ENCODE results near the gene KIAA1958. TPM values are rescaled to one million over a fixed set of nuclear protein-coding genes. Genes with fewer than 3 reads are reported as not detected.

KIAA1958 gene
- total RNA-seq, 2 donors from 2014 or later, result 9.0 to 10.6 TPM

- DNase-seq, result no peak
- Histone ChIP-seq H3K36me3 (no peaks in the 10 kb centered on the region), H3K4me1 (no peaks in the 10 kb centered on the region), H3K27me3 (no peaks in the 10 kb centered on the region), H3K27ac (no peak overlapping the region), H3K9ac (ENCODE audit: low read depth in 2 of 2, low read length in 2 of 2) (no peak overlapping the region), H3K9me3 (no peaks in the 10 kb centered on the region), H3K4me3 (no peak overlapping the region)
- intact Hi-C loops (cut with DNase I), result no loop called here
- TF ChIP-seq CTCF (IDR thresholded peaks at IDR 0.05), result no peak
These were observed 73.2 kb downstream of the KIAA1958 start for GRCh38 chr9:112559629-112560413.

- no peaks in the 10 kb centered on the region for H3K36me3 ChIP-seq
- H3K27ac ChIP-seq, result no peak overlapping the region
- no peak overlapping the region for H3K4me3 ChIP-seq
- H3K4me1 ChIP-seq, result no peaks in the 10 kb centered on the region
- H3K9ac ChIP-seq (ENCODE audit: low read depth in 2 of 2, low read length in 2 of 2), result no peak overlapping the region
- H3K9me3 ChIP-seq, result no peaks in the 10 kb centered on the region
- TF ChIP-seq CTCF (IDR thresholded peaks at IDR 0.05), result no peak
- no peak for DNase-seq
- no peaks in the 10 kb centered on the region for H3K27me3 ChIP-seq
- intact Hi-C loops (cut with DNase I), result no loop called here
These were observed 75.8 kb downstream of the KIAA1958 start for GRCh38 chr9:112562235-112562958.

- intact Hi-C loops (cut with DNase I), result no loop called here
- Histone ChIP-seq H3K9ac (ENCODE audit: low read depth in 2 of 2, low read length in 2 of 2) (no peak overlapping the region), H3K27me3 (no peaks in the 10 kb centered on the region)
These were observed 82.6 kb downstream of the KIAA1958 start for GRCh38 chr9:112569186-112569585.

GRCh38 chr9:112570671-112571167, 84.1 kb downstream of the KIAA1958 start:
- H3K27ac ChIP-seq, result no peak overlapping the region
- no peak overlapping the region for H3K4me3 ChIP-seq
- no peak overlapping the region for H3K9ac ChIP-seq (ENCODE audit: low read depth in 2 of 2, low read length in 2 of 2)
- no peak for TF ChIP-seq CTCF (IDR thresholded peaks at IDR 0.05)
- no peaks in the 10 kb centered on the region for H3K27me3 ChIP-seq
- H3K4me1 ChIP-seq, result no peaks in the 10 kb centered on the region
- H3K36me3 ChIP-seq, result no peaks in the 10 kb centered on the region
- intact Hi-C loops (cut with DNase I), result no loop called here
- no peaks in the 10 kb centered on the region for H3K9me3 ChIP-seq
- DNase-seq, result peak; percentile 35

More at GRCh38 chr9:112569186-112569585, 82.6 kb downstream of the KIAA1958 start:
- Histone ChIP-seq H3K4me1 (no peaks in the 10 kb centered on the region), H3K36me3 (no peaks in the 10 kb centered on the region), H3K9me3 (no peaks in the 10 kb centered on the region), H3K27ac (no peak overlapping the region), H3K4me3 (no peak overlapping the region)
- DNase-seq, result no peak
- no peak for TF ChIP-seq CTCF (IDR thresholded peaks at IDR 0.05)

- intact Hi-C loops (cut with DNase I), result no loop called here
- TF ChIP-seq CTCF (IDR thresholded peaks at IDR 0.05), result no peak
- Histone ChIP-seq H3K27ac (no peak overlapping the region), H3K9me3 (no peaks in the 10 kb centered on the region), H3K27me3 (no peaks in the 10 kb centered on the region), H3K36me3 (no peaks in the 10 kb centered on the region), H3K4me3 (no peak overlapping the region), H3K4me1 (no peaks in the 10 kb centered on the region), H3K9ac (ENCODE audit: low read depth in 2 of 2, low read length in 2 of 2) (no peak overlapping the region)
- DNase-seq, result no peak
These were observed 85.2 kb downstream of the KIAA1958 start for GRCh38 chr9:112571624-112572355.
